Stimulated activated naive CD4-positive, alpha-beta T cell treated with Interleukin-2 at 50 U/mL for 16 hours (primary cell): ENCODE measurements around the gene WWC1.
"Not testable (repeated sequence)": the region's sequence is repeated elsewhere in the genome, so short reads cannot be mapped to it uniquely, and the experiment has no call there.

Experiments
- DNase-seq: peaks from one replicate; lab custom pipeline; 2025; lab: John Stamatoyannopoulos, UW

Gene WWC1

GRCh38 chr5:168413062-168413461 is 121.6 kb downstream of the WWC1 start:
- DNase-seq, result no peak

GRCh38 chr5:168413596-168413995 is 122.2 kb downstream of the WWC1 start:
- no peak for DNase-seq

GRCh38 chr5:168415401-168415800 is 124.0 kb downstream of the WWC1 start:
- no peak for DNase-seq

- DNase-seq, result no peak
Observed at GRCh38 chr5:168415971-168416370, 124.5 kb downstream of the WWC1 start.

- no peak for DNase-seq
Observed at GRCh38 chr5:168417731-168418429, 126.4 kb downstream of the WWC1 start.

- no peak for DNase-seq
Observed at GRCh38 chr5:168420461-168420860, 129.0 kb downstream of the WWC1 start.

- no peak for DNase-seq
Observed at GRCh38 chr5:168422431-168422830, 131.0 kb downstream of the WWC1 start.

GRCh38 chr5:168423478-168423877 is 132.0 kb downstream of the WWC1 start:
- DNase-seq, result no peak

GRCh38 chr5:168423971-168424370 is 132.5 kb downstream of the WWC1 start:
- DNase-seq, result no peak

- no peak for DNase-seq
Observed at GRCh38 chr5:168424594-168425323, 133.3 kb downstream of the WWC1 start.

- no peak for DNase-seq
Observed at GRCh38 chr5:168426007-168426863, 134.8 kb downstream of the WWC1 start.

- no peak for DNase-seq
Observed at GRCh38 chr5:168426864-168427172, 135.4 kb downstream of the WWC1 start.

GRCh38 chr5:168427224-168427623 is 135.8 kb downstream of the WWC1 start:
- no peak for DNase-seq

- no peak for DNase-seq
Observed at GRCh38 chr5:168428552-168428951, 137.1 kb downstream of the WWC1 start.

GRCh38 chr5:168430296-168430695 is 138.9 kb downstream of the WWC1 start:
- DNase-seq, result no peak

- DNase-seq, result no peak
Observed at GRCh38 chr5:168432903-168433302, 141.5 kb downstream of the WWC1 start.

GRCh38 chr5:168434001-168434400 is 142.6 kb downstream of the WWC1 start:
- DNase-seq, result no peak

- DNase-seq, result no peak
Observed at GRCh38 chr5:168434746-168435321, 143.4 kb downstream of the WWC1 start.

- DNase-seq, result not testable (repeated sequence)
Observed at GRCh38 chr5:168435340-168435739, 143.9 kb downstream of the WWC1 start.

- DNase-seq, result no peak
Observed at GRCh38 chr5:168438349-168438748, 146.9 kb downstream of the WWC1 start.

- no peak for DNase-seq
Observed at GRCh38 chr5:168443533-168443932, 152.1 kb downstream of the WWC1 start.

GRCh38 chr5:168443950-168444700 is 152.7 kb downstream of the WWC1 start:
- no peak for DNase-seq
